ENCODE measurements around the gene DBNDD1.
A peak's percentile ranks its signal among the peaks of the same experiment; 100 is the strongest.

DBNDD1 gene

DNA sequence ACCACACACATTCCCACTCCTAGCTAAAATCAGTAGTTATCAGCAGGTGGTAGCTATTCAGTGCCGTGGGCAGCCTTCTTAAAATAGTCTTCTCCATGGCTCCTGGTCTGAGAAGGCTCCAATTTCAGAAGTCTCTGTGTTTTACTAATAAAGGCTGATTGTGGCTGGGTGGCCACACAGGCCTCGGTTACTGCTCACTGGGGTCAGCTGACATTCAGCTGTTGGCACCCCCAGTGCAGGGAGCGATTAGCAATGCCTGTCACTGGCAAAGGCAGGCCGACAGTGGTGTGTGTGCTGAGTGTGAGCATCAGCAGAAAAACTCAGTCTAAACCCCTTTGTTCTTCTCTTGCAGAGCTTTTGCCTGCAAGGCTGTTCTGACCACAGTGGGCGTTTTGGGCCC lies 16.6 kb upstream of the DBNDD1 start:
- no peak for DNase-seq (ENCODE audit: low read depth in 2 of 2)

DNA sequence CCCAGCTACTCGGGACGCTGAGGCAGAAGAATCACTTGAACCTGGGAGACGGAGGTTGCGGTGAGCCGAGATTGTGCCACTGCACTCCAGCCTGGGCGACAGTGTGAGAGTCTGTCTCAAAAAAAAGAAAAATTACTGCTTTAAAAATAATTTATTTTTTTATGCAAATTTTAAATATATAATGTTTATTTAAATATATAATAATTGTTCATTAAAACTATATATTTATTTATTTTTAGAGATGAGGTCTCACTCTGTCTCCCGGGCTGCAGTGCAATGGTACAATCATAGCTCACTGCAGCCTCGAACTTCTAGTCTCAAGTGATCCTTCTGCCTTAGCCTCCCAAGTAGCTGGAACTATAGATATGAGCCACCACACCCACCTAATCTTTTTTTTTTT lies 15.2 kb upstream of the DBNDD1 start:
- no peak for DNase-seq (ENCODE audit: low read depth in 2 of 2)

DNA sequence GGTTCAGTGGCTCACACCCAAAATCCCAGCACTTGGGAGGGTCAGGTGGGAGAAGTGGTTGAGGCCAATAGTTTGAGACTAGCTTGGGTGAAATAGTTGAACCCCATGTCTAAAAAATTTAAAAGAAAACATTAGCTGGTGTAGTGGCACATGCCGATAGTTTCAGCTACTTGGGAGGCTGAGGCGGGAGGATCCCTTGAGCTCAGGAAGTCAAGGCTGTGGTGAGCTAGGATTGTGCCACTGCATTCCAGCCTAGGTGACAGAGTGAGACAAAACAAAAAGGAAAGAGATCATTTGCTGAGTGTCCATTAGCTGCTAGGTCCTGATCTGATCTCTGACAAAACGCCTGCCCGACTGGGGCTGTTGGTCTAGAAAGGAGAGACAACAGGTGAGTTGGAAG lies 14.1 kb upstream of the DBNDD1 start:
- no peak for DNase-seq (ENCODE audit: low read depth in 2 of 2)

DNA sequence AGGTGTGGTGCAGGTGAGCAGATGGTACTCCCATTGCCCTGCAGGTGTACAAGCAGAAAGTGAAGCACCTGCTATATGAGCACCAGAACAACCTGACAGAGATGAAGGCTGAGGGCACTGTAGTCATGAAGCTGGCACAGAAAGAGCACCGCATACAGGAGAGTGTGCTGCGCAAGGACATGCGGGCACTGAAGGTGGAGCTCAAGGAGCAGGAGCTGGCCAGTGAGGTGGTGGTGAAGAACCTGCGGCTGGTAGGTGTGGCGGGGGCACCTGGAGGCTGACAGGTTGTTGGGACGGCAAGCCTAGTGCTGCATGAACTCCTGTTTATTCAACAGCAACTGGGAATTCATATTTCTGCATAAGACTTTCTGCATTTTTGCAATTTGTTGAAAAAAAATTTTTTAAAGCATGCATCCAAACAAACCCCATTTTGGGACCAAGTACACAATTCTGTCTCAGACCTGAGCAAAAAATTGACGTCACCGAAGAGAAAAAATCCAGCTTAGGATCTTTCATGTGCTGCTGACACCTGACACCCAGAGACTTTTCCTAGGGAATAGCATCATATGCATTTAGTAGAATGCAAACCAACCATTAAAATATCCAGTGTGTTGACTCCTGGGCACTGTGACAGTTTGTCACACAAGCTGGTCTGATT lies 13.5 kb upstream of the DBNDD1 start:
- no peak for DNase-seq (ENCODE audit: low read depth in 2 of 2)

DNA sequence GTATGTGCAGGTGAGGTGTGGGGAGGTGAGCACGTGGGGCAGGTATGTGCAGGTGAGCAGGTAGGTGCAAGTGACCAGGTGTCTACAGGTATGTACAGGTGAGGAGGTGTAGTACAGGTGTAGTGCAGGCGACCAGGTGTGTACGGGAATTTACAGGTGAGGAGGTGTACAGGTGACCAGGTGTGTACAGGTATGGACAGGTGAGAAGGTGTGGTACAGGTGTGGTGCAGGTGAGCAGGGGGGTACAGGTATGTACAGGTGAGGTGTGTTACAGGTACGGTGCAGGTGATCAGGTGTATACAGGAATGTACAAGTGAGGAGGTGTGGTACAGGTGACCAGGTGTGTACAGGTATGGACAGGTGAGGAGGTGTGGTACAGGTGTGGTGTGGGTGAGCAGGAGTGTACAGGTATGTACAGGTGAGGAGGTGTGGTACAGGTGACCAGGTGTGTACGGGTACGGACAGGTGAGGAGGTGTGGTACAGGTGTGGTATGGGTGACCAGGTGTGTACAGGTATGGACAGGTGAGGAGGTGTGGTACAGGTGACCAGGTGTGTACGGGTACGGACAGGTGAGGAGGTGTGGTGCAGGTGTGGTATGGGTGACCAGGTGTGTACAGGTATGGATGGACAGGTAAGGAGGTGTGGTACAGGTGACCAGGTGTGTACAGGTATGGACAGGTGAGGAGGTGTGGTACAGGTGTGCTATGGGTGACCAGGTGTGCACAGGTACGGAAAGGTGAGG lies 12.8 kb upstream of the DBNDD1 start:
- no peak for DNase-seq (ENCODE audit: low read depth in 2 of 2)

DNA sequence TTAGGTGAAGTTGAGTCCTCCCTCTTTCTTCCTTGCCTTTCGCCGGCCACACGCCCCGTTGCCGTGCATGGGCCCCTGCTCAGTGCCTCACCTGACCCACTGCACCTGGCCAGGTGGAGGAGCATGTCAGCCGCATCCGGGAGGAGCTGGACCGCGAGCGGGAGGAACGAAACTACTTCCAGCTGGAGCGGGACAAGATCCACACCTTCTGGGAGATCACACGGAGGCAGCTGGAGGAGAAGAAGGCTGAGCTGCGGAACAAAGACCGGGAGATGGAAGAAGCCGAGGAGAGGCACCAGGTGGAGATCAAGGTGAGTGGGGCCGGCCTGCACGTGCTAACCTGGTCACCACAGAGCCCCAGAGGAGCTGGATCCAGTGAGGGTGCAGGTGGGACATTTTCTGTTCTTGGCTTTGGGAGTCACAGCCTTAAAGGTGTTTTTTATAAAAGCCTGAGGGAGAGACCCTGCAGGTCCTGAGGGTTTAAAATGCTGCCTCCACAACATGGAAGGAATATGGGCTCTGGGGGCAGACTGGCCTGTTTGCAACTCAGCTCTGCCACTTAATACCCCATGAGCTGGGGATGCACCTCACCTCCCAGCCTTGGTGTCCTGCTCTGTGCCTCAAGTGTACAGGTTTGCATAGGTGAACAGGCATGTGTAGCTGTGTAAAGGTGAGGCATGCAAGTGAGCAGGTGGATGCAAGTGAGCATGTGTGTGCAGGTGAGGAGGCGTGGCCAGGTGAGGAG lies 12.1 kb upstream of the DBNDD1 start:
- no peak for DNase-seq (ENCODE audit: low read depth in 2 of 2)

DNA sequence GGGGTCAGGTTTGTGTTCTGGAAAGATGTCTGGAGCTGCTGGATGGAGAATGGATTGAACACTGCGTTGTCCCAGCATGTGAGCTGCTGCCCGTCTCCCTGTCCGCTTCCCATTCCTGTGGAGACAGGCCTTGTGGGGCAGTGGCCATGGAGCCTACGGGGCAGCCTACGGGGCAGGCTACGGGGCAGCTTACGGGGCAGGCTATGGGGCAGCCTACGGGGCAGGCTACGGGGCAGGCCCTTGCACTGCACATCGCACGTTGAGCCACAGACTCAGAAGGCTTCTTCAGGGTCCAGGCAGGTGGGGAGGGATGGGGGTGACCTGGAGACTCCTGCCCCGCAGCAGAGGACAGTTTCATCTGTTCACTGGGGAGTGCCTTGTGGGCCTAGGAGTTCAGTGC lies 9.7 kb upstream of the DBNDD1 start:
- DNase-seq (ENCODE audit: low read depth in 2 of 2), result no peak

DNA sequence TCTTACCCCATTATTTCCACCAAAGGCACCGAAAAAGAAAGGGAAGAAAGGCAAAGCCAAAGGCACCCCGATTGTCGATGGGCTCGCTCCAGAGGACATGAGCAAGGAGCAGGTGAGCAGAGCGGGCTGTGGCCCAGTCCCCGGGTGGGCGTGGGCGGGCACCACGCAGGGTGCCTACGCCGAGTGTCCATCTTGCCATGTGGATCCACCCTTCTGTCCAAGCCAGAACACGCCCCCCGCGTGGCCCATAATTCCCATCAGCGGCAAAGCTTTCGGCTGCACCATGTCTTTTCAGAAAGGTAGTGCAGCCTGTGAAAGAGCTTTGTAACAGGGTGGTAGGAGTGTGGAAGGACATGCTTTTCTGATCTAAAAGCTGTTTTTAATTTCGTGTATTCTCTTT lies 8.4 kb upstream of the DBNDD1 start:
- DNase-seq (ENCODE audit: low read depth in 2 of 2), result no peak

DNA sequence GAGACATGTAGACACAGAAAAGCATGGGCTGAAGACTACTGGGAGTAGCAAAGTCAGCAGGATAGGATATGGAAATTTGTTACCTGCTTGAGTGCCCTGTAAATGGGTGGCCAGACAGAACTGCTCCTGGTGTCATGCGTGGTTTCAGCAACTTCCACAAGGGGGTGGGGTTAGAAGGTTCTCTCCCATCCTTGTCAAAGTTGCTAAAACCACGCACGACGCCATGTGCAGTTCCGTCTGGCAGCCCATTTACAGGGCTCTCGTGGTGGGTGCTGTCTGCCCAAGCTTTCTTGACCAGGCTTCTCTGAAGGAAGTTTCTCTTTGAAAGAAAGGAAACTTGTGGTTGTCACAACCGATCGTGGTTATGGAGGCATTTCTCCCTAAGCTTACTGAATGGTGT lies 6.9 kb upstream of the DBNDD1 start:
- DNase-seq (ENCODE audit: low read depth in 2 of 2), result no peak

DNA sequence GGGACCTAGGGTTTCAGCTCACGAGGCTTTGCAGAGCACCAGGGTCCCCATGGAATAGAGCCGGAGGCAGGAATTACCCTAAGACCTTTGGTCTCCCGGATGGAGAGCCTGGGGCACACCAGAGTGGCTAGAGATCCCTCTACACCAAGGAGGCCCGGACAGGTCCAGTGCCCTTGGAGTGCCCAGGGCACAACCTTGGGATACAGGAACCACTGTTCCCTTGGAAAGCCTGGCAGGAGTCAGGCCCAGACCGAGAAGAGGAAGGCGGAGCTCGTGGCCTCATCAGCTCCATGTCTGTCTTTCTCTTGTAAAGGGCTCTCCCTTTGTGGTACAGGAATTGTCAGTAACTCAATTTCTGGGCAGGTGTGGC lies 3.8 kb upstream of the DBNDD1 start:
- no peak for DNase-seq (ENCODE audit: low read depth in 2 of 2)

DNA sequence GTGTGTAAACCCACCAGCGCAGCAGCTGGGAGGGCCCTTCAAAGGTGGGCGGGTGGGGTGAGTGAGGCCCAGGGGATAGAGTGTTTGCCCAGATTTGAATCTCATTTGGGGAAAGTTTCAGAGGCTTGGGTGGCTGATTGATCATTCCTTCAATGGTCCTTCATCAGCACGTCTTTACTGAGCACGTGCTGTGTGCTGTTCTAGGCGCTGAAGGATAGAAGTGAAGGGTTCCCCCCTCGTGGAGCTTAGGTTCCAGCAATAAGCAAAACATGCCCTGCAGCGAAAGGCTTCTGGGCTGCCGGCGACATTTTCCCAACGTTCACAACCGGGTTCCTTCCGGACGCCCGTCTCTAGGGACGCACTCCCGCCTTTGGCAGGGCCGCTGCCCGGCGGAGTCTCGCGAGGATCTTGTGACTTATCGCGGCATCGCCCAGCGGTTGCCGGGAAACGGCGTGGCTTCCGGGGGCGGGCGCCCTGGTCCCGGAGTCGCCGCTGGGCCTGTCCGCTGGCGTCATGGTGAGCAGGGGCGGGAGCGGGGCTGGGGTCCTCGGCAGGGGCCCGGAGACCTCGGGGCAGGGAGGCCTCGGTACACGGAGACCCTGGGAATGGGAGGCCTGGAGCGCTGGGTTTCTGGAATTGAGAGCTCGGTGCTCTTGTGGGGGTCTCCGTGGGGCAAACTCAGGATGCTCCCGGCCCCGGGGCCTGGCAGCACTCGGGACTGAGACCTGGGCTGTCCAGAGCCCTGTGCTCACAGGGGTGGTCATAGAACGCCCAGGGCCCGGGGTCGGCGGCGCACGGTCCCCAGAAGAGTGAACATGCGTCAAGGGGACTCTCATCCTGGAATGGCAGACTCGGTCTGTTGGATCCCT lies 3.2 kb upstream of the DBNDD1 start:
- DNase-seq (ENCODE audit: low read depth in 2 of 2), result peak; percentile 46 to 53

DNA sequence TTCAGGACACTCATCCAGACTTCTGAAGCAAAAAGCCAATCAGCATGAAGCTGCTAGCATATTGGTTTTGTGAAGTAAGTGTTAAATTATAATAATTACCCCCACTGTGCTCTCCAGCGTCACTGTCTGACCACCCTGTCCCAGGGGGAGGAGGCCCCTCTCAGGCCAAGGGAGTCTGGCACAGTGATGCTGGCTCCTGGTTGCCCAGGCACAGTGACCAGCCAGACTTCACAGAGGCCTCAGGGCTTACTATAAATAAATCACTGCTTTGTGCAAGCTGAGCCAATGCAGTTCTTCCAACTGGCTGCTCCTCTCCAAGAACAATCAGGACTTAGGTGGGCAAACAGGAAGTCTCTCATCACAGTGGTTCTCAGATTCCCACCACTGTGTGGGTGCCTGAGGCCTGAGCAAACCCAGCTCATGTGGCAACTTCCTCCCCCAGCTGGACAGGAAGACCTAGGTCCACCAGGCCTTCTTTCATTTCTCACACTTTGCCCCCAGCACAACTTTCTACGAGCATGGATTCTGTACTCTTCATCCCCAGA lies 1.7 kb upstream of the DBNDD1 start:
- no peak for DNase-seq (ENCODE audit: low read depth in 2 of 2)

DNA sequence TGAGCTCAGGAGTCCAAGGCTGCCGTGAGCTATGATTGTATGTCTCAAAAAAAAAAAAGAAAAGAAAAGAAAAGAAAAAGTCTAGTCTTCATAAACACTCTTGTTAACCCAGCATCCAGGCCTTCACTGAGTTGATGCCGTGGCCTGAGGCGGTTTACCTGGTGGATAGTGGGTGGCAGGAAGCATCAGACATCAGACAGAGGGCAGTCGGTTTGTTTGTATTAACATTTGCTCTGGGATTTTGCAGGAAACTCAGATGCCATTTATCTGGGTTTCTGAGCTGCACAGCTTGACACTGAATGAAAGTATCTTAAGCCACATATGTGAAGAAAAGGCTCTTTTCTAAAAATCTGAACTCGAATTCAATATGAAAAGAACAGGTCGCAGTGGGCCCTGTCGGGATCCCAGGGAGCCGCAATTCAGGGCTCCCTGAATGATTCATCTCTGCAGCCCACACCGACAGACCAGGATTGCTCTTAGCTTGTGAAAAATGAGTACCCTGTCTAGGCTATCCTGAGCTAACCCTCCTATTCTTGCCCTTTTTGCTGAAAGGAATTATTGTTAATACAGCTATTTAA lies 1.1 kb upstream of the DBNDD1 start:
- no peak for DNase-seq (ENCODE audit: low read depth in 2 of 2)

DNA sequence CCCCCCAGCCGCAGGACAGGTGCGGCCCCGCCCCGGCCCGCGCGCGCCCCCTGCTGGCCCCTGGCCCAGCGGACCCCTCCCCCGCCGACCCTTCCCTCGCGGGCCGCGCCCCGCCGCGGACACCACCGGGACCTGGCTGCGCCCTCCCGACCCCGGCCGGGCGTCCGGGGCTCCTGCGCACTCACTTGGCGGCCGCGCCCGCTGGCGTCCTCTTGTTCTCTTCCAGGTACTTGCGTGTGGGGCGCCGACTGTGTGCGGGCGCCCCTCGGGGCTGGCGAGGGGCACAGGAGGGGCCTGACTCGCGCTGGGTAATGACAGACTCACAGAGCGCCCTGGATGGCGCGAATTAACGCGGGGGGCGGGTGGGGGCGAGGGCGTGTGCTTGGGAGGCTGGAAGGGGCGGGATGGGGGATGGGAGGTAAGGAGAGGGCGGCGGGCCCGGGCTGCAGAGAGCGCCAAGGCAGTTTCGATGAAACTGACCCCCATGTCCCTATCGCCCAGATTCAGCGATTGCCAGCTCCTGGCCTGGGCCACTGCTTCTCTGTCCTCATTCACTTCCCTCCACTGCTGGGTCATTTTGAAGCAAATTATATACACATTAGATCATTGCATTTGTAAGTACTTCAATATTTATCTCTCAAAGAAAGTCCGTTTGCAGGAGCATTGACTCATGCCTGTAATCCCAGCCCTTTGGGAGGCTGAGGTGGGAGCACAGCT lies 445 bp upstream of the DBNDD1 start:
- no peak for DNase-seq (ENCODE audit: low read depth in 2 of 2)

DNA sequence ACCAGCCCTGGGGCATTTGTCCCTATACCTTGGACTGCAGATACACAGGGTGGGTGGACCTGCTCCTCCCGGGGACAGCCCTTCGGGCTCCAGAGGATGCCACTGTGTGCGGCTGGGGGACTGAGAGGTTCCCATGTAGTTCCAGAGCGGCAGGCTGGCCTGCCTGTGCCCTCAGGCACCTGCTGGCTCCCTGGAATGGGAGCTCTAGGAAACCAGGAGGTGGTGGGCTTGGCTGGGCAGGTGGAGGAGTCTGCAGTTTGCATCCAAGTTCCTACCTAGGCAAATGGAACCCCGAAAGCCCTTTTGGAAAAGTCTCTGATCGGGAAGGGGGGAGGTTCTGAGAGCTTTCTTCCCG lies 982 bp downstream of the DBNDD1 start:
- no peak for DNase-seq (ENCODE audit: low read depth in 2 of 2)

DNA sequence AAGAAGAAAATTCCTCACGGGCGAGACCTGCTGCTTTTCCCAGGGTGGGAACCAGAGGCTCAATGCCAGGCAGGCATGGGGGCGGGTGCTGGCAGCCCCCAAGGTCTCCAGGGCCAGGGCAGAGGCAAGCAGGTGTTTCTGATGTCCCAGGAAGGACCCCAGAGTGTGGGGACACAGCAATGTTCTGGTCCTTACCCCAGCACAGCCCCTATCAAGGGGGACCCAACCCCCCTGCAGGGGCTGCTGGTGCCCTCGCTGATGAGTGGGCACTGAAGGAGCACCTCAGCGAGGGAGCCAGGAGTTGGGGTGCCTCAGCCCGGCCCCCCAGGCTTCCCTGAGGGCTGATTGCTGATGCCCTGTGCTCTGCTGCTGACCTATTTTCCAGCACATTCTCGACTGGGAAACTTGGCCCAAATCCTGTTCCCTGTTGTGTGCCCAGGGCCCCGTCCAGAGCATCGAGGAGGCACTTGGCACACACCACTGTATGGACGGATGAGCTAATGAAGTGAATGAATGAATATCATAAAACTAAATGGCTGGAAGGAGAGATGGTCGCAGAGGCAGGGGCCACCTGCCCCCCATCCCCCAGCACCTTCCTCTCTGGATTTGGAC lies 2.8 kb downstream of the DBNDD1 start:
- no peak for DNase-seq (ENCODE audit: low read depth in 2 of 2)

DNA sequence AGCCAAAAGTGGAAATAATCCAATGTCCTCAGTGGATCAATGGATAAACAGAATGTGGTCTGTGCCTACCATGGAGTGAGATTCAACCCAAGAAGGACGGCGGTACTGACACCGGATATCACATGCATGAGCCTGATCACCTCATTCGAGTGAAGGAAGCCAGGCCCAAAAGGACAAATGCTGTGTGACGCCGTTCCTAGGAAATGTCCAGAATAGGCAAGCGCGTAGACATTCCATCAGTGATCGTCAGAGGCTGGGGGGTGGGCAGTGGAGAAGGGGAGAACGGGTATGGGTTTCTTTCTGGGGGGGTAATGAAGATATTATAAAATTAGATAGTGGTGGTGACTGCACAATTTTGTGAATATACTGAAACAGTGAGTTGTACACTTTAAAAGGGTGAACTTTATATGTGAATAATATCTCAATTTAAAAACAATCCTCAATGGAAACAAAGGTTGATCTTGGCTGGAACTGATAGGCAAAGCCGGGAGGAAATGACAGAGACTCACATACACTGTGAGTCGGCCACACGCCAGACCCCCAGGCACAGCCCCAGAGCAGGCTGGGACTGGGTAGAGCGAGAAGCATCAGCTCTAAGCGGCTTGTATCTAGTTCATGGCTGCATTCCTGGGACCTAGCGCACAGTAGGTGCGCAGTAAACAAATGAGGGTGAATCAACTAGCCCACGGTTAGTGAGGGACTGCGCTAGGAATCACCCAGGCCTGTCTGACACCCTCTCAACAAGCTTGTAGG lies 3.5 kb downstream of the DBNDD1 start:
- no peak for DNase-seq (ENCODE audit: low read depth in 2 of 2)

DNA sequence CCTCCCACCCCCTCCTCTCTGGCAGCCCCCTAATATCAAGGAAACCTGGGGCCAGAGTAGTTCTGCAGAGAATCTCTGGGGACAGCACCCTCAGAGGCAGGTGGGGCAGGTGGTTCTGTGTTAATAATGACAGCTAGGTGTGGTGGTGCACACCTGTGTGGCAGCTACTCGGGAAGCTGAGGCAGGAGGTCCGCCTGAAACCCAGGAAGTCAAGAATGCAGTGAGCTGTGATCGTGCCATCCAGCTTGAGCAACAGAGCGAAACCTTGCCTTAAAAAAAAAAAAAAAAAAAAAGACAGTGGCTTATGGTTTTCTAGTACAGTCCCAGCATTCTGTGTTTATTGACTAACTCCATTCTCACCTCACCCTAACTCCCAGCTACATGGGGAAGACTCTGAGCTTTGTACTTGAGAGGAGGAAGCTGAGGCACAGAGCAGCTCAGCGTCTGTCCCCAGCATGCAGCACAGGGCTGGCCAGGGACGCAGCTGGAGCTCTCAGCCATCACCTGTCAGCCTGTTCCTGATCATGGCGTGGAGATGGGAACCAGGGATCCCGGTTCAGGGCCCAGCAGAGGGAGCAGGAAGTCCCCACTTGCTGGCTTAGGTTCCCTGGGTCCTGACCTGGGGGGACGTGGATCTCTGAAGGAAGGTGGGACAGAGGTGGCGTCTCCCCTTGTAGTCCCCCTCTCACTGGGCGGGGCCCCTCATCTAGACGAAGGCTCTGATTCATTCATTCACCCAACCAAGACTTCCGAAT lies 6.1 kb downstream of the DBNDD1 start:
- DNase-seq (ENCODE audit: low read depth in 2 of 2), result no peak

DNA sequence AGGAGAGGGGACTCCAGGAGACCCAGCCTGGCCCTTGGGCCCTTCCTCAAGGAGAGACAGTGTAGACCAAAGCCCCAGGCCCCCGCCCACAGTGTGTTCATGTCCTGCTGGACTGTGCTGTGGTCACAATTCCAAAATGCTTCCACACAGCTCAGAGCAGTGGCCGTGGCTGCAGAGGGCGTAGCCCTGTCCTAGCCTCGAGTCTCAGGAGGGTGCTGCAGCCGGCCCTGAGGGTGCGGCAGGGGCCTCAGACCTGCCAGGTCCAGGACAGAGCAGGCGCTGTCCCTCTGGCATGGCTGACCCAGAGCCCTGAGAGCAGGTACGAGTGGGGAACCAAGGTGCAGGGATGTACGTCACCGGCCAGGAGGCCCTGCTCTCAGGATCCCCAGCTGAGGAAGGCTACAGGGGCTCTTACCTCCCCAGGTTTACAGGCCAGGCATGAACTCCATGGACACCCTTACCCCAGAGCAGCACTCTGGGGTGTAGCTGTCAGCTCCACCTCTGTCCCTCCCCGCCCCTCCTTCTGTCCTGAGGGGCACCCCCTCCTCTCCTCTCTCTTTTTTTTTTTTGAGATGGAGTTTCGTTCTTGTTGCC lies 7.3 kb downstream of the DBNDD1 start:
- no peak for DNase-seq (ENCODE audit: low read depth in 2 of 2)

All from stimulated activated CD8-positive, alpha-beta memory T cell treated with anti-CD3 and anti-CD28 coated beads, Interleukin-7, amount 100 ng/mL, for 1 hour (primary cell).